IMR-90 (cell line): ENCODE measurements around the gene P4HA3. TPM values are rescaled to one million over a fixed set of nuclear protein-coding genes. Genes with fewer than 3 reads are reported as not detected.

Experiments
- ATAC-seq: fragments of 200-7000 bp; cut with Tn5 transposase; 2 replicates; pipeline ENCODE4 v1.9.1; 2020; ENCODE audit warnings: low read depth, mild to moderate bottlenecking, moderate library complexity
- BruUV-seq: library from RNA; stranded (reverse); fragments of 400-500 nt; replicated peaks from 2 replicates; lab custom pipeline; 2021; lab: Mats Ljungman, UMichigan
- CTCF ChIA-PET: fragments of 300-600 bp; formaldehyde crosslinking; extraction: SDS; loops from one replicate; lab custom pipeline; 2021; ENCODE audit warnings: antibody characterized with exemption; lab: Yijun Ruan, JAX
- POLR2A ChIA-PET: fragments of 300-600 bp; sonication (Branson Sonifier 250); formaldehyde crosslinking; loops from one replicate; lab custom pipeline; 2022; ENCODE audit warnings: antibody characterized with exemption; ENCODE audit not compliant: unreplicated experiment; lab: Charles Lee
- DNase-seq: peaks from one replicate; pipeline ENCODE4 v3.0.0; 2013
- H2AFZ ChIP-seq: replicated peaks from 2 replicates; pipeline ENCODE3; 2013; ENCODE audit warnings: low read length, mild to moderate bottlenecking; ENCODE audit not compliant: poor library complexity
- H2AK5ac ChIP-seq: 2 replicates; pipeline ENCODE4 v1.6.1; 2013; ENCODE audit warnings: low read depth, low read length, inconsistent platforms
- H2AK9ac ChIP-seq: replicated peaks from 2 replicates; pipeline ENCODE3; 2013; ENCODE audit warnings: mild to moderate bottlenecking, low read depth, low read length, moderate library complexity; ENCODE audit not compliant: poor library complexity
- H2BK120ac ChIP-seq: 2 replicates; pipeline ENCODE4 v1.6.1; 2013; ENCODE audit warnings: low read depth, low read length, inconsistent platforms
- H2BK15ac ChIP-seq: 3 replicates; pipeline ENCODE4 v1.6.1; 2013; ENCODE audit warnings: low read depth, low read length, inconsistent platforms
- H2BK20ac ChIP-seq: 2 replicates; pipeline ENCODE4 v1.6.1; 2013; ENCODE audit warnings: low read depth, mild to moderate bottlenecking, inconsistent platforms, low read length, moderate library complexity
- H2BK5ac ChIP-seq: 2 replicates; pipeline ENCODE4 v1.6.1; 2013; ENCODE audit warnings: mild to moderate bottlenecking, low read depth, low read length, inconsistent platforms; ENCODE audit not compliant: poor library complexity, severe bottlenecking
- H3K14ac ChIP-seq: replicated peaks from 2 replicates; pipeline ENCODE4 v1.6.1; 2013; ENCODE audit warnings: low read depth, low read length, inconsistent platforms
- H3K18ac ChIP-seq: 2 replicates; pipeline ENCODE4 v1.6.1; 2013; ENCODE audit warnings: low read depth, low read length, control low read depth
- H3K23ac ChIP-seq: 2 replicates; pipeline ENCODE4 v1.6.1; 2013; ENCODE audit warnings: low read depth, low read length, inconsistent platforms
- H3K27ac ChIP-seq: 2 replicates; pipeline ENCODE4 v1.5.1; 2013; ENCODE audit warnings: mild to moderate bottlenecking, control low read depth, low read length; ENCODE audit not compliant: insufficient read depth
- H3K27me3 ChIP-seq: 2 replicates; pipeline ENCODE4 v1.6.1; 2013; ENCODE audit warnings: low read length; ENCODE audit not compliant: control insufficient read depth, insufficient read depth
- H3K36me3 ChIP-seq: 2 replicates; pipeline ENCODE4 v1.6.1; 2013; ENCODE audit warnings: low read length, mixed read lengths; ENCODE audit not compliant: control insufficient read depth, insufficient read depth
- H3K4ac ChIP-seq: 2 replicates; pipeline ENCODE4 v1.6.1; 2013; ENCODE audit warnings: low read depth, low read length, inconsistent platforms
- H3K4me1 ChIP-seq: 2 replicates; pipeline ENCODE4 v1.6.1; 2013; ENCODE audit warnings: low read length, mixed read lengths; ENCODE audit not compliant: control insufficient read depth, insufficient read depth
- H3K4me2 ChIP-seq: 2 replicates; pipeline ENCODE4 v1.6.1; 2013; ENCODE audit warnings: low read depth, mild to moderate bottlenecking, control low read depth, low read length, moderate library complexity
- H3K4me3 ChIP-seq: 2 replicates; pipeline ENCODE4 v1.5.1; 2013; ENCODE audit warnings: low read depth, mild to moderate bottlenecking, control low read depth, low read length, moderate library complexity; ENCODE audit not compliant: insufficient read depth
- H3K56ac ChIP-seq: 2 replicates; pipeline ENCODE4 v1.6.1; 2013; ENCODE audit warnings: low read length, inconsistent platforms; ENCODE audit not compliant: insufficient read depth; ENCODE audit errors: extremely low read depth
- H3K79me1 ChIP-seq, 2 experiments: 2 replicates each; pipeline ENCODE4 v1.6.1; 2013; ENCODE audit warnings: low read length in 2 of 2, inconsistent platforms in 1 of 2, low read depth in 1 of 2
- H3K9ac ChIP-seq: 2 replicates; pipeline ENCODE4 v1.6.1; 2013; ENCODE audit warnings: low read depth, low read length, control low read depth
- H3K9me1 ChIP-seq: 2 replicates; pipeline ENCODE4 v1.6.1; 2013; ENCODE audit warnings: low read length, inconsistent platforms; ENCODE audit not compliant: insufficient read depth
- H3K9me3 ChIP-seq: 2 replicates; pipeline ENCODE4 v1.6.1; 2013; ENCODE audit warnings: low read length; ENCODE audit not compliant: control insufficient read depth, insufficient read depth
- H4K20me1 ChIP-seq: 2 replicates; pipeline ENCODE4 v1.6.1; 2013; ENCODE audit warnings: low read length, inconsistent platforms; ENCODE audit not compliant: insufficient read depth
- H4K5ac ChIP-seq: 2 replicates; pipeline ENCODE4 v1.6.1; 2013; ENCODE audit warnings: mild to moderate bottlenecking, low read depth, low read length, control low read depth
- H4K8ac ChIP-seq, 2 experiments: 2 replicates each; pipeline ENCODE4 v1.6.1; 2013; ENCODE audit warnings: low read depth in 2 of 2, low read length in 2 of 2, control low read depth in 1 of 2, inconsistent platforms in 1 of 2
- H4K91ac ChIP-seq: 2 replicates; pipeline ENCODE4 v1.6.1; 2013; ENCODE audit warnings: low read depth, low read length, inconsistent platforms; ENCODE audit not compliant: insufficient read depth
- BHLHE40 ChIP-seq: fragments of 150-350 bp; IDR thresholded peaks from 2 replicates; pipeline ENCODE4 v1.6.1; 2016; ENCODE audit warnings: mild to moderate bottlenecking, low read depth, low read length
- CHD1 ChIP-seq: IDR thresholded peaks from 2 replicates; pipeline ENCODE4 v1.6.1; 2012; ENCODE audit warnings: low read depth, low read length, improper control_type of control experiment
- MXI1 ChIP-seq: IDR thresholded peaks from 2 replicates; pipeline ENCODE4 v1.6.1; 2012; ENCODE audit warnings: low read depth, mild to moderate bottlenecking, low read length, moderate library complexity, borderline replicate concordance
- NFE2L2 ChIP-seq: fragments of 150-350 bp; IDR thresholded peaks from 2 replicates; pipeline ENCODE4 v1.6.1; 2016; ENCODE audit warnings: low read depth, mild to moderate bottlenecking, low read length
- RAD21 ChIP-seq: IDR thresholded peaks from 2 replicates; pipeline ENCODE4 v1.6.1; 2012; ENCODE audit warnings: low read length, improper control_type of control experiment
- RFX5 ChIP-seq: IDR thresholded peaks from 2 replicates; pipeline ENCODE4 v1.8.0; 2012; ENCODE audit warnings: low read depth, mild to moderate bottlenecking, low read length, moderate library complexity
- SMC3 ChIP-seq: fragments of 150-350 bp; IDR thresholded peaks from 2 replicates; pipeline ENCODE4 v1.6.1; 2016; ENCODE audit warnings: low read depth, mild to moderate bottlenecking, antibody characterized with exemption, low read length, moderate library complexity
- WGBS, 2 experiments: methylation state at CpG; one replicate each; pipeline versions ENCODE4 v1.1.5 to v1.1.7; 2013; ENCODE audit warnings: missing lambda C conversion rate in 2 of 2; ENCODE audit not compliant: insufficient read length in 1 of 2; ENCODE audit errors: extremely low coverage in 2 of 2; 5-methylcytosine and 5-hydroxymethylcytosine counted together
- dilution Hi-C: fragments of 300-500 bp; cut with HindIII; formaldehyde crosslinking; loops from one replicate; pipeline ENCODE4 v1.14.3; 2018; ENCODE audit warnings: low sequenced_read_pairs; ENCODE audit not compliant: unreplicated experiment
- in situ Hi-C: fragments of 300-500 bp; cut with MboI; formaldehyde crosslinking; loops from 3 replicates; pipeline ENCODE4 v1.14.3; 2019; ENCODE audit warnings: low sequenced_read_pairs, inconsistent platforms, mixed read lengths
- intact Hi-C: fragments of 100-400 bp; cut with micrococcal nuclease; formaldehyde crosslinking; loops from 2 replicates; pipeline ENCODE4 v1.10.0; 2022
- polyA plus RNA-seq, 3 experiments: library from polyadenylated mRNA; depleted of rRNA; stranded (reverse); fragments of >200 nt; gene quantifications; 2 replicates each; pipeline ENCODE4 v1.2.3, GENCODE V29; 2012; ENCODE audit warnings: low replicate concordance in 1 of 3
- total RNA-seq: library from RNA; depleted of rRNA; stranded (reverse); fragments of >200 nt; gene quantifications from 2 replicates; pipeline ENCODE4 v1.2.3, GENCODE V29; 2012
- TF ChIP-seq, protein P1 (sequence below): conservative IDR thresholded peaks from 2 replicates; pipeline ENCODE4 v1.5.1; 2012; ENCODE audit warnings: mild to moderate bottlenecking, low read depth, low read length, improper control_type of control experiment
- TF ChIP-seq, protein P2 (sequence below): fragments of 150-350 bp; IDR thresholded peaks from 2 replicates; pipeline ENCODE4 v1.6.1; 2017; ENCODE audit warnings: mild to moderate bottlenecking, antibody characterized with exemption, low read length, low read depth

The P4HA3 gene
- total and polyA plus RNA-seq, 2 of the 4 experiments (the other 2 are of a cell fraction) = 2.9 to 5.7 TPM

DNA sequence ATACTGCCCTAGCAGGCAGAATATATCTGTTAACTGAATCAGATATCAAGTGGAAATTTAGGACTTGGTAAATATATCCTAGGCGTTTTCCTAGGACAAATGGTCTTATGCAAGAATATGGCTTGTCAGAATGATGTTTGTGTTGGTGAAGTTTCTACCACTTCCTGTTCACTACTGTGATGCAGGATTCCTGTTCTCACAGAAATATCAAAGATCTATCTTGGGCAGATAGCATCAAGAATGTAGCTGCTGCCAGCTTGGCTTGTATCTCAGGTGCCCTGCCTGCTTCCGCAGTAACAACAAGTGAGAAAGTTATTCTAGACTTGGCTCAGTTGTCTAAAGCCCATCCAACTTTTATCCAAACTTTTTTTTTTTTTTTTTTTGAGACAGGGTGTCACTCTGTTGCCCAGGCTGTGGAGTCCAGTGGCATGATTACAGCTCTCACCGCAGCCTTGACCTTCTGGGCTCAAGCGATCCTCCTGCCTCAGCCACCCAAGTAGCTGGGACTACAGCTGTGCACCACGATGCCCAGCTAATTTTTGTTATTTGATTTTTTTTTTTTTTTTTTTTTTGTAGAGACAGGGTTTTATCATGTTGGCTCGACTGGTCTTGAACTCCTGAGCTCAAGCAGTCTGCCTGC lies 79.0 kb downstream of the P4HA3 start:
- no peak for TF ChIP-seq RAD21
- TF ChIP-seq, protein P1, sequence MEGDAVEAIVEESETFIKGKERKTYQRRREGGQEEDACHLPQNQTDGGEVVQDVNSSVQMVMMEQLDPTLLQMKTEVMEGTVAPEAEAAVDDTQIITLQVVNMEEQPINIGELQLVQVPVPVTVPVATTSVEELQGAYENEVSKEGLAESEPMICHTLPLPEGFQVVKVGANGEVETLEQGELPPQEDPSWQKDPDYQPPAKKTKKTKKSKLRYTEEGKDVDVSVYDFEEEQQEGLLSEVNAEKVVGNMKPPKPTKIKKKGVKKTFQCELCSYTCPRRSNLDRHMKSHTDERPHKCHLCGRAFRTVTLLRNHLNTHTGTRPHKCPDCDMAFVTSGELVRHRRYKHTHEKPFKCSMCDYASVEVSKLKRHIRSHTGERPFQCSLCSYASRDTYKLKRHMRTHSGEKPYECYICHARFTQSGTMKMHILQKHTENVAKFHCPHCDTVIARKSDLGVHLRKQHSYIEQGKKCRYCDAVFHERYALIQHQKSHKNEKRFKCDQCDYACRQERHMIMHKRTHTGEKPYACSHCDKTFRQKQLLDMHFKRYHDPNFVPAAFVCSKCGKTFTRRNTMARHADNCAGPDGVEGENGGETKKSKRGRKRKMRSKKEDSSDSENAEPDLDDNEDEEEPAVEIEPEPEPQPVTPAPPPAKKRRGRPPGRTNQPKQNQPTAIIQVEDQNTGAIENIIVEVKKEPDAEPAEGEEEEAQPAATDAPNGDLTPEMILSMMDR = no peak
- TF ChIP-seq BHLHE40 = no peak
- TF ChIP-seq MXI1 = no peak
- no peak for TF ChIP-seq NFE2L2
- TF ChIP-seq RFX5 = no peak
- TF ChIP-seq, protein P2, sequence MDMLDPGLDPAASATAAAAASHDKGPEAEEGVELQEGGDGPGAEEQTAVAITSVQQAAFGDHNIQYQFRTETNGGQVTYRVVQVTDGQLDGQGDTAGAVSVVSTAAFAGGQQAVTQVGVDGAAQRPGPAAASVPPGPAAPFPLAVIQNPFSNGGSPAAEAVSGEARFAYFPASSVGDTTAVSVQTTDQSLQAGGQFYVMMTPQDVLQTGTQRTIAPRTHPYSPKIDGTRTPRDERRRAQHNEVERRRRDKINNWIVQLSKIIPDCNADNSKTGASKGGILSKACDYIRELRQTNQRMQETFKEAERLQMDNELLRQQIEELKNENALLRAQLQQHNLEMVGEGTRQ = no peak
- TF ChIP-seq CHD1 = no peak
- no peak for TF ChIP-seq SMC3
- no peaks in the 10 kb centered on the region for H3K9me3 ChIP-seq
- no peak overlapping the region for H2BK20ac ChIP-seq
- no peaks in the 10 kb centered on the region for H3K4me1 ChIP-seq
- in situ Hi-C loops (no loop called here), intact Hi-C loops (no loop called here), dilution Hi-C loops (no loop called here)
- no peak overlapping the region for H4K8ac ChIP-seq
- H3K14ac ChIP-seq = no peak overlapping the region
- no peaks in the 10 kb centered on the region for H3K9me1 ChIP-seq
- no peaks in the 10 kb centered on the region for H4K20me1 ChIP-seq
- H3K18ac ChIP-seq = no peak overlapping the region
- H3K56ac ChIP-seq = no peak overlapping the region
- no TSS peak for BruUV-seq
- ATAC-seq = no peak
- H2AK5ac ChIP-seq = no peak overlapping the region
- no peak overlapping the region for H2BK15ac ChIP-seq
- H4K91ac ChIP-seq = no peak overlapping the region
- POLR2A ChIA-PET = no interaction called here
- no peak overlapping the region for H2BK5ac ChIP-seq
- no peak overlapping the region for H3K4me3 ChIP-seq
- no peak overlapping the region for H3K4me2 ChIP-seq
- H3K79me1 ChIP-seq = peaks cover 5 to 6% of the 10 kb centered on the region in 2 experiments; a peak in 2 of 4 replicates
- no peak overlapping the region for H3K27ac ChIP-seq
- H3K9ac ChIP-seq = no peak overlapping the region
- no peak overlapping the region for H3K23ac ChIP-seq
- no peak overlapping the region for H3K4ac ChIP-seq
- no peak for DNase-seq
- WGBS, 2 experiments = 100% methylated on average over 1 of the region's 6 CpGs; no CpG with 5 or more reads in 1 of the 2 experiments
- no peak overlapping the region for H4K5ac ChIP-seq
- no peak overlapping the region for H2AK9ac ChIP-seq
- peaks cover 18% of the 10 kb centered on the region for H3K36me3 ChIP-seq
- no peaks in the 10 kb centered on the region for H3K27me3 ChIP-seq
- no peak overlapping the region for H2AFZ ChIP-seq
- no peak overlapping the region for H2BK120ac ChIP-seq
- CTCF ChIA-PET = no interaction called here
